Measurements from ENCODE around the gene KMO. TPM values are rescaled to one million over a fixed set of nuclear protein-coding genes. Genes with fewer than 3 reads are reported as not detected.

KMO gene
- total RNA-seq, 2 donors from 2014 or later: 0.39 to 0.47 TPM

DNA sequence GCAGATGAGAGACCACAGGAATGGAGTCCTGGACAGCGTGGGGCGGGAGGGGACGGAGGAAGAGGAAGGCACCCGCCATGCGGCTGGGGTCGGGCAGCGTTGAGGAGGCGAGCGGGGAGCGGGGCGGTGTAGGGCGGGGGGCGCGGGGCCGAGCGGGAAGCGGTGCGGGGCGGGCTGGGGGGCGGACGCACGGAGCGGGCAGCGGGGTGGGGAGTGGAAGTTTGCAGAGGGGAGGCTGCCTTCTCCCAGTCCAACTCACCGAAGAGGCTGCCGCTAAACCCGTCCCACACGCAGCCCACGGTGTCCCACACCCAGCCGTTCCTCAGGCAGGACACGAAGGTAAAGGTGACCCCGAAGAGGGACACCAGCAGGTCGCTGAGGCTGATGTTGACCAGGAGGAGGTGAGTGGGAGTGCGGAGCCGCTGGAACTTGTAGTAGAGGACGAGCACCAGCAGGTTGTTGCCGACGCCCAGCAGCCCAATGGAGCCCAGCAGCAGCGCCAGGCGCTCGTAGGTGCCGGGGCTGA lies 107.5 kb downstream of the KMO start:
- intact Hi-C loops (cut with DNase I): no loop called here
- ATAC-seq (peak; percentile 31 to 41), DNase-seq (peak; percentile 32)

DNA sequence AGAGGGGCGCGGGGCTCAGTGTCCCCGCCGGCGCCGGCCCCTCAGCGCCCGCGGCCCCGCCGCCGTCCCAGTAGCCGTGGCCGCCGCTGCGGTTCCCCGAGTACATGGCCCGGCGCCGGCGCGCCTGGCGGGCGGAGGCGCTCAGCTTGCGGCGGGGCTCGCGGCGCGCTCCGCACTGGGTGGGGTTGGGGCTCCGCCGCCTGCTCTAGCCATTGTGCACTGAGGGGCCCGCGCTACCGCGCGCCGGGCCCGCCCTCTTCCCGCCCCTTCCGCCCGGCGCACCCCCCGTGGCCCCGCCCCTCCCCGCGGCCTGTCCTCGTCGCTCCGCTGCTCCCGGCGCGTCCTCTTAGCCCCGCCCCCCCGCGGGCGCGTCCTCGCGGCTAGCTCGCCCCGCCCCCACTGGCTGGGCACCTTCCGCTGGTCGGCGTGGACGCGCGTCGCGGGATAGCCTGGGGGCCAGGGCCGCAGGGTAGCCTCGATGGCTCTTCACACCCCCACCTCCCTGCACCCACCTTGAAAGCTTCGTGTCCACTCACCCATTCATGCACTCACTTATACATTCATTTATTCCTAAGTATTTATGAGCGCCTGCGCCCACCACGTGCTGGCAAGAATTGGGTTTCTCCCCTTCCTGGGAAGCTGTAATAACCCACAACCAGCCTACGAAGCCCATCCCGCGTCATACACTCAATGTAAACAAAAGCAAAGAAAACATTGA lies 108.1 kb downstream of the KMO start, which contains the start of the genes CHML and OPN3:
CHML (minus strand) TSS at position 221 of the 718 bp plus-strand sequence. CDS start 4,603 bp downstream, outside the sequence.
OPN3 (minus strand) TSS at position 221 of the 718 bp plus-strand sequence; CDS start at position 106, 115 bp downstream.
- ATAC-seq: peak; percentile 100
- intact Hi-C loops (cut with DNase I): no loop called here
- DNase-seq: peak; percentile 95

DNA sequence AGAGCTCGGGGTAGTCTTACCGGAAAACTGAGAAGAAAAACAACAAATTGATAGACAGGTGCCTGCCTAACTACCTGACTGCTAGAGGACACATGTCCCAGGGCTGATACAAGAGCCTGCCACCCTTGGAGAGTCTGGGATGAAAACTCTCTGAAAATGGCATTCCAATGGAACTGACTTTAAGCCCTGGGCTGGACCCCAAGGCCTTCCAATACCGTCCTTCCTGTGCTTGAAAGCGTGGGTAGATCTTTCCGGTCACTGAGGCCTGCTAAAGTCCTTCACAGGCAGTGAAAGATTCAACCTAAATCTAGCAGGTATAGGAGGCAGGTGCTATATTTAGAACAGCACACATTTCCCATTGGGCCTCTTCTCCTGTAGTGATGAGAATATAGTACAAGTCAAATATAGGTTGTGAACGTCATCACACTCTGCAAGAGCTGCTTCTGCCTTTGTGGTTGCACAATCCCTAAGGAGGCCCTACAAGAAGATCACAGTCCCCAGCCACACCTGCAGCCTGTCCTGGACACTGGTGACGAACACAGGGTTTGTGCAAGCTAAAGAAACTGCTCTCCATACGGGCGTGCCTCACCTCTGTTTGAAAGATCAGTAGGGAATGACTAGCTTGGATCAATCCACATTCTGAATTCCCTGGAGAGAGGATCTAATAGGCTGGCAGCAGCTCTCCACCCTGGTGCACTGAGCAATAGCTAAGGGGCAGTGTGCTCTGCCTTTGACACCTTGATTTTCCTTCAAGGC lies 108.9 kb downstream of the KMO start:
- intact Hi-C loops (cut with DNase I): no loop called here
- no peak for DNase-seq

GRCh38 chr1:241641773-241642592 lies 109.8 kb downstream of the KMO start:
- ATAC-seq (no peak), DNase-seq (no peak)
- intact Hi-C loops (cut with DNase I): no loop called here

More for the DNA sequence above, 108.9 kb downstream of the KMO start:
- no peak for ATAC-seq

- DNase-seq (no peak), ATAC-seq (no peak)
- intact Hi-C loops (cut with DNase I): no loop called here
Measured at GRCh38 chr1:241642593-241642944, 110.4 kb downstream of the KMO start.

DNA sequence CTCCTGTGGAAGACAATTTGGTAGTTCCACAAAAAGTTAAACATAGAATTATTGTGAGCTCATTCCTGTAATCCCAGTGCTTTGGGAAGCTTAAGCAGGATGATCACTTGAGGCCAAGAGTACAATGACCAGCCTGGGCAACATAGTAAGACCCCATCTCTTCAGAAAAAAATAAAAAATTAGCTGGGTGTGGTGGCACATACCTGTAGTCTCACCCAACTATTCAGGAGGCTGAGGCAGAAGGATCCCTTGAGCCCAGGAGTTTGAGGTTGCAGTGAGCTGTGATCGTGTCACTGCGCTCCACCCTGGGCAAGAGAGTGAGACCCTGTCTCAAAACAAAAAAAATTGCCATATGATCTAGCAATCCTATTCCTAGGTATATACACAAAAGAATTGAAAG lies 112.1 kb downstream of the KMO start:
- DNase-seq (no peak), ATAC-seq (no peak)
- intact Hi-C loops (cut with DNase I): no loop called here

DNA sequence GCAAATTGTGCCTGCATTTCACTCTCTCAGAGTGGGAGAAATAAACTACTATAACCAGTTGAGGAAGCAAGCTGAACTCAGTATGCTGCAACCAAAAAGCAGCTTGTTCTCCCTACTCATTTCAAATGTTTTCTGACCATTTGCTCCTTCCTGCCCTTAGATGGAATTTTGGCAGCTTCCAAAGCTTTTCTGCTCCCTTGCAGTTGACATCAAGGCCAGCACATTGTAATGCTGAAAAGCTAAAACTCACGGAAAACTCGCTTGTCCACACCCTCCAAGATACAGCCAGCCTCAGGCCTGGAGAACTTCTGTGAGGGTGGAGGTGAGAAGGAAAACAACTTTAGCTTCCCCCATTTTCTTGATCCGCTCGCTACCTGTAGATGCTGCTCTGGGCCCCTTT lies 113.0 kb downstream of the KMO start:
- no peak for DNase-seq
- intact Hi-C loops (cut with DNase I): no loop called here
- no peak for ATAC-seq

Other genes starting within 250 kb of the KMO start
- gene RGS7, start 175.2 kb upstream of the KMO start, total RNA-seq: not detected
- gene FH, start 12.6 kb upstream of the KMO start, total RNA-seq: 100 to 1,000 TPM; 146 to 181 TPM
- gene CHML, start 108.0 kb downstream of the KMO start, total RNA-seq: 1 to 10 TPM; 5.1 to 5.9 TPM
- 1 to 10 TPM; 5.8 to 7.7 TPM for gene OPN3, start 108.0 kb downstream of the KMO start, total RNA-seq
- gene WDR64, start 119.9 kb downstream of the KMO start, total RNA-seq: not detected